ENCODE measurements around the gene MCF2L.

MCF2L gene

DNA sequence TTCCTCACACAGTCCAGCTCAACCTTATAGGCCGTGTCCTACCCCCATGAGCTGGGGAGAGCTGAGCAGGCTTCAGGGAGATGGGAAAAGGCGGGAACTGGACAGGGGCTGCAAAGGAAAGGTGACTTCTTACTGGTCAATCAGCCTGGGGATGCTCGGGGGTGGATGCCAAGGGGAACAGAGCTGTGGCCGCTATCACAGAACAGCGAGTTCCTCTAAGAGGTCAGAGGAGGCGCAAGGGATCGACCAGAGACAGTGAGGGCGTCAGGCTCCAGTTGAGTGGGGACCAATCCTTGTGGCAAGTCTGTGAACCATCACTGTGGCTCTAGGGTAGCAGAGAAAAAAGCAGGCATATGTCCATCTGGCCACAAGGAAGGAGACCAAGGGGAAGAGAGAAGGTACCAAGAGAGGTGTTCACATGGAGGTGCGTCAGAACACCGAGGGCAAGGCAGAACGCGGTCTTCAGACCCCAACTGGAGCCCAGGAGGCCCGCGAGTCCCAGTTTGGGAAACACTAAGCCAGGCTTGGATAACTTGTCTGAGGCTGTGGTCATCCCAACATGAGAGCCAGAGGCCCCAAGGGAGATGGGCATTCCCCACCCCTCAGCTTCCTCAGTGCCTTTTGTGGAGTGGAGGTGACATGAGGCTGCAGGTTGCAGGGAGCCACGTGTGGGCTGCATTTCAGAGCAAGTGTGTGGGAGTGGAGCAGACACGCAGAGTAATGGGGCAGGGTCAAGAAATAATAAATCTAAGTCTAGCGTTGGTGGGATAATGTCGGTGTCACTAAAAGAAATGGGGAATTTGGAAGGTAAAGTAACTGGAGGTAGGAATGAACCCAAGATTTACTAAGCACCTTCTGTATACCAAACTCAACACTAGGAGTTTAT lies 157.5 kb downstream of the MCF2L start:
- no peak for DNase-seq (ENCODE audit: low read depth)

DNA sequence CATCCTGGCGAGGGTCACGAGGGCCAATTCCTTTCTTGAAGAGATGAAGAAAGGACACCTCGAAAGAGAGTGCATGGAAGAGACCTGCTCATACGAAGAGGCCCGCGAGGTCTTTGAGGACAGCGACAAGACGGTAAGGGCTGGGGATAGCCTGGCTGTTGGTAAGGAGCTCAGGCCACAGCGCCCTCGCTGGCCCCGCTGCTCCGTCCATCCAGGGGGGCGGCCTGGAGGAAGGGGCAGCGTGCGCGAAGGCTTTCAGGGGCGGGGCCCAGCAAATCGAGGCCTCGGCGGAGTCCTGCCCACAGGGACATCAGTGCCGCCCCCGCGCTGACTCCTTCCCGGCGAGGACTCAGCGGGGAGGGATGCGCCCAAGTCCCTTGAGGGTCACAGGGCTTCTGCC lies 160.5 kb downstream of the MCF2L start:
- no peak for DNase-seq (ENCODE audit: low read depth)

DNA sequence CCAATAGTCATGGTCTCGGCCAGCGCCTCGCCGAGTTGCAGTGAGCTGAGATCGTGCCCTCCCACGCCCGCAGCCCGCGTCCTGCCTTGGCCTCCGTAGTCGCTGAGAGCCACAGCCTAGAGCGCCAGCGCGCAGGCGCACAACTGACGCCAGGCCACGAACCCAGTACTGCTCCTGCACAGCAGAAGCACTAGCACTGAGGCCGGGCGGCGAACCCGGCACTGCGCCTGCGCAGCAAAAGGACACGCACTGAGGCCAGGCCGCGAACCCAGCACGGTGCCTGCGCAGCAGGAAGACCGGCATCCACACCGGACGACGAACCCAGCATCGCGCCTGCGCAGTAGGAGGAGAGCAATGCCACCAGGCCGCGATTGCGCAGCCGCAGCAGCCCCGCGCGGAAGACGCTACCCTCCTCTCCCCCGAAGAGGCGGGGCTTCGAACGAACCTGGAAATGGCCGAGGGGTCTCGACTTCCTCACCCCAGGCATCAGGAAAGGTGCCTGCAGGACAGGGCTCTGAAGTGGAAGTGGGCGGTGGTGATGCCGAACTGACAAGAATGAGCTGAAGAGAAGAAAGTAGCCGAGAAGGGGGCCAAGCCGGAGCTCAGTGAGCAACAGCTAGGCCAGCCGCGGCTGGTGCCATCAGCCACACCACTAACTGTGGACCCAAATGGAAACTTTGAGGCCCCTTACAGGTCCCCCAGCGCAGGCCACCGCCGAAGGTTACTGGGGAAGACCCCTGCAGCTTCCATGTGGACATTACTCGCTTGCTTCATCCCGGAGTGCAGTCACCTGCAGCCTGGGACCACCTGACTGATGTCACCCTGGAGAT lies 161.1 kb downstream of the MCF2L start:
- no peak for DNase-seq (ENCODE audit: low read depth)

DNA sequence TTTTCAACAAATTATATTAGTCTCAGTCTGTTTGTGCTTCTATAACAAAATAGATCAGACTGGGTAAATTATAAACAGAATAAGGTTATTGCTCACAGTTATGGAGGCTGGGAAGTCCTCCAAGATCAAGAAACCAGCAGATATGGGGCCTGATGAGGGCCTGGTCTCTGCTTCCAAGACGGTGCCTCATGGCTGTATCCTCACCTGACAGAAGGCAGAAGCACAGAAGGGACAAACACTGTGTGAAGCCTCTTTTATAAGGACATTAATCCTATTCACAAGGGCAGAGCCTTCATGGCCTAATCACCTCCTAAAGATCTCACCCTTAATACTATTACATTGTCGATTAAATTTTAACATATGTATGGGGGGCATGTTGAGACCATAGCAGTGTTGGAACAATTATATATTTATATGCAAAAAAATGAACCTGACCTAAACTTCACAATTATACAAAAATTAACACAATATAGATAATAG lies 166.3 kb downstream of the MCF2L start:
- DNase-seq (ENCODE audit: low read depth) = no peak

DNA sequence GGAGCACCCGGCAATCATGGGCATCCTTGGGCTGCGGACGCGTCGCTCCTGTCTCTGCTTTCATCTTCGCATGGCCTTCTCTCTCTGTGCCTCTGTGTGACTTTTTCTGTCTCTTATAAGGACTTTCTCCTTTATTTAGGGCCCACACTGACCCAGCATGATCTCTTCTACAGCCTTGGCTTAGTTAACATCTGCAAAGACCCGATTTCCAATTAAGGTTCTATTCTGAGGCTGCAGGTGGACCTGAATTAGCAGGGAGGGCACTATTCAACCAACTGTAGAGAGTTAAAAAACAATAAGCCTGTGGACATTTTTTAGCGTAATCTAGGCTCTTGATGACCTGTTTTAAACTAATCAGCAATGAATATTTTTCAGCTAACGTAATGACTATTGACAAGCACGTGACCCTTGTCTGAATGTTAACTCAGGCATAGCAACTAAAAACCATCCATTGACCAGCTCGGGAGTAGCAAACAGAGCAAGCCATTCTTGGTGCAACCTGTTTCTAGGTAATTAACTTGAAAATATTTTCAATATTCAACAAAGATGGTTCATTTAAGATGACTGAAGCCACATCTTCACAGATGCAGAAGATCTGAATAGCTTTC lies 168.8 kb downstream of the MCF2L start:
- DNase-seq (ENCODE audit: low read depth) = no peak

DNA sequence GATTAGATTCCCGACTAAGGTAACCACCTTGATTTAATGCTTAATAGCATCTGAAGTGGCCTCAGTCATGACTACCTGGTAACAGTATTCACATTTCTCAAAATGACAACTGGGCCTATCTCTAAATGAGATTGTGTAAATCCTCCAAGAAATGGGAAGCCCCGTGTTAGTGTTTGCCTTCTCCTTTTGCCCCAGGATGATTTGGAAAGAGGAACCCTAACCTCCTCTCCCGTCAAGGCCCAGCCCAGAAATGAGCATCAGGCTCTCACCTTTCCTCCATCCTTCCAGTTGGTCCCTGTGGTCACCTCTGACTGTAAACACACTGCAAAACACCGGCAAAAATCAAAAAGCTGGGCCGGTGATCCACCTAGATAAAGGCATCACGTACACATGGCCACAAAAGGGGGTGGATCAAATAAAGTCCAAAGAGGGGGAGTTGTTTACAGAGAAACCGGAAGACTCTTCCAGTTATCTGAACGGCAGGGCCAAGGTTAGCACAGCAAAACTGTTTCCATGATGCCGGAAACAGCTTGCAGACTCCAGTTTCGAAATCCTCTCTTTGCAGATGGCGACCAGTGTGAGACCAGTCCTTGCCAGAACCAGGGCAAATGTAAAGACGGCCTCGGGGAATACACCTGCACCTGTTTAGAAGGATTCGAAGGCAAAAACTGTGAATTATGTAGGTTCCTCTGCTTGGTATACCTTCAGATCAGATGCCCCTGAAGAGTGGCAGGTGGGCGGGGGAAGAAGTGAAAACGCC lies 170.0 kb downstream of the MCF2L start:
- no peak for DNase-seq (ENCODE audit: low read depth)

DNA sequence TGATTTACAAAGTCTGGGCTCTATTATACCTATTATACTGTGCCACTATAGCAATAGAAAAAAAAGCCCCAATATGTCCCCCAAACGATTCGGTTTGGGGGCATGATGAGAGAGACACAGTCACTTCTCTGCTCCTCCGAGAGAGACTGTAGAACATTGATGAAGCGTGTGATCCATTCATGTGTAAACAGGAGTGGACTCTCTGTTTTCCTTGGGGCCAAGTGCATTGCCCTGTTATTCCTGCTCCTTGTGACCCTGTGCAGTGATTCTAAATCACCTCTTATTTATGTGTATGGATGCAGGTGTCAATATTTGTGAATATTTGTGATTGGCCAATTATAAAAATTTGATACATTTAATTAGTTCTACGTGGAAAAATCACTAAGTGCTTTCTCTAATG lies 170.6 kb downstream of the MCF2L start:
- DNase-seq (ENCODE audit: low read depth) = no peak

DNA sequence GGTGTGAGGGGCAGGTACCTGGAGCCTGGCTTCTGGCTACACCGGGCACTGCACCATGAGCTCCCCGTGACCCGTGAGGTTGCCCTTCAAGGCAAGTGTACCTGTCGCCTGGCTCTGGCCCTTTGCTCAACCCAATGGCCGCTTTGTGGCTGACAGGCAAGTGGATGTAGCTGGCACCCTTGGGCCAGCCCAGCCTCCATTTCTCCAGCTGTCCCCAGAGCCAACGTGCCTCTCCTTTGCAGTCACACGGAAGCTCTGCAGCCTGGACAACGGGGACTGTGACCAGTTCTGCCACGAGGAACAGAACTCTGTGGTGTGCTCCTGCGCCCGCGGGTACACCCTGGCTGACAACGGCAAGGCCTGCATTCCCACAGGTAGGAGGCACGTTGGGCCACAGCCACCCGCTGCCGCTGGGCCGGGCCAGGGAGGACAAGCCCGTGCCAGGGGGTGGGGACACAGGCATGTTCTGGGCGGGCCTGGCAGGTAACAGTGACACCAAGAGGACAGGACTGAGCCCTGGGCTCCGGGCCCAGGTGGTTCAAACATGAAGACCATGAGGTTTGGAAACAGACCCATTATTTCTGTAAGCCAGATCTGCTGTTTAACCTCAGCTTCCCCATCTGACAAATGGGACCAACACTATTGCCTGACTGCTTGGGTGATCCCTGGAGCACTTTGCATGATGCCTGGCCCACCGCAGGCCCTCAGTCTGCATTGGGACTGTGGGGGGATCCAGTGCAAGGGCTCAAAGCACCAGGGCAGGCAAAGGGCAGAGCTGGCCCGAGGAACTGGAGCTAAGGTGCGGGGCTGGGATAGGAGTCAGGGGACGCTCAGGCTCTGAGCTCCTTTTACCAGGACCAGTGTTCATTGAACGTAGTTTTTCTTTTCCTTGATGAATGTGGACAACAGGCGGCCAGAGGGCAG lies 171.9 kb downstream of the MCF2L start:
- DNase-seq (ENCODE audit: low read depth) = no peak

DNA sequence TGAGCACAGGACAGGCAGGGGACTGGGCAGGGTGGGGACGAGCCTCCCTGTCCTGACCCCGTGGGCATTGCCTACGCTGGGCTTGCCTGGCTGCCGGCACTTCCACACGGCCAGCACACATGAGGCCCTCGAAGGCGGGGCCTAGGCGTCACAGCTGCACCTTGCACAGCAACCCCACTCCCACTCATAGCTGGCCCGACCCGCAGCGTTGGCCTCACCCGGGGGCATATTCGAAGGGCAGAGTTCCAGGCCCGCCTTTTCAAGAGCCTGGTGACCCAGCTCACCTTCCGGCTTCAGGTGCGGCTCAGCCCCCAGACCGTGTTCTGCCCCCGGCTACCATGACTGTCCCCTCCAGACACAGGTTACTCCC lies 172.6 kb downstream of the MCF2L start:
- no peak for DNase-seq (ENCODE audit: low read depth)

DNA sequence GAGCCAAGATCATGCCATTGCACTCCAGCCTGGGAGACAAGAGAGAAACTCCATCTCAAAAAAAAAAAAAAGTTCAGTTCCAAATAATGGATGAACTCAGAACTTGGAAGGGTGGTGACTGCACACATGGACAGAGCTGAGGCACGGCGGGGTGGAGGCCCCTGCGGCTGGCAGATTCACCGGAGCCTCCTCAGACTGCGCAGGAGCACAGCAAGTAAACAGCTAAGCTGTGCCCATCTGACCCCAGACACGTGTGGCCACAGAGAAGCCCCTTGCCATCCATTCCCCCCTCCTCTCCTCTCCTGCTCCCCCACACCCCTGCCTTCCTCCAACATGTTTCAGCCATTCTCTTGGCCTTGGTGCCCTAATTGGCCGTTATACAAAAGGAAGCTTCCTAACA lies 173.9 kb downstream of the MCF2L start:
- no peak for DNase-seq (ENCODE audit: low read depth)

DNA sequence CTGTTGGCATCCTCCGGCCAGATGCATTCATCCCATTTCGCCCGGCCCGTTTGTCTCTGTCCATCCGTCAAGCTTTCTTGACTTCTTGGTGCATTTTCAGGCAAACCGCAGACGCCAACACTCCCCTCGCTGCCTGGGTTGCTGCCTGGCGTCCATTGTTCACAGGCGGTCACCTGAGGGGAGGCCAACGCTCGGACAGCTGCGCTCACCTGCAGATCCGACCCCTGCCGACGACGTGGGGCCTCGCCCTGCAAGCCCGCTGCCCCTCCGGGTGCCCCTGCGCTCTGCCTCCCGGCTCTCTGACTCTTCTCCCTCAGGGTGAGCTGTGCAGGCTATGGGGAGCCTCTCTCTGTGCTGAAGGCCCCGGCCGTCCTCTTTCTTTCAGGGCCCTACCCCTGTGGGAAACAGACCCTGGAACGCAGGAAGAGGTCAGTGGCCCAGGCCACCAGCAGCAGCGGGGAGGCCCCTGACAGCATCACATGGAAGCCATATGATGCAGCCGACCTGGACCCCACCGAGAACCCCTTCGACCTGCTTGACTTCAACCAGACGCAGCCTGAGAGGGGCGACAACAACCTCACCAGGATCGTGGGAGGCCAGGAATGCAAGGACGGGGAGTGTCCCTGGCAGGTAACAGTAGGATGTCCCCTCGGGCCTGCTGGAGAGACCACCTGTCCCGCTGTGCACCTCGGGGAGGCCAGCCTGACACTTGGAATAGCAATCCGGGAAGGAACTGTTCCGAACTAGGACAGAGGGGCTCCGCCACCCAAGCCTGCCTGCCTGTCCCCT lies 174.6 kb downstream of the MCF2L start:
- DNase-seq (ENCODE audit: low read depth) = no peak

DNA sequence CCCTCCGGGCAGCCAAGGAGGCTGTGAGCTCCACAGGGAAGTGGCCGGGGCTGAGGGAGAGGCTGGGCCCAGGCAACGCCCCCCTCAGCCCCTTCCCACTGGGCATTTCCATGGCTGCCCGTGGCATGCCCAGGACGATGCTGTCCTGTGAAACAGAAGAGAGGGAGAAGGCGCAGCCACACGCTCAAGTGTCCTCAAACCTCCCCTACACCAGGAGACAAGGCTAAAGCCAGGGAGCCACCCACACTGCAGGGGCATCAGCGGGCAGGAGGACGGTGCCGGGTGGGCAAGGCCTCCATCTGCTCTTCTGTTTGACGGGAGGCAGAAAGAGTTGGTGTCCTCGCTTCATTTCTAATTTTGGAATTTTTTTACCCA lies 175.2 kb downstream of the MCF2L start:
- no peak for DNase-seq (ENCODE audit: low read depth)

DNA sequence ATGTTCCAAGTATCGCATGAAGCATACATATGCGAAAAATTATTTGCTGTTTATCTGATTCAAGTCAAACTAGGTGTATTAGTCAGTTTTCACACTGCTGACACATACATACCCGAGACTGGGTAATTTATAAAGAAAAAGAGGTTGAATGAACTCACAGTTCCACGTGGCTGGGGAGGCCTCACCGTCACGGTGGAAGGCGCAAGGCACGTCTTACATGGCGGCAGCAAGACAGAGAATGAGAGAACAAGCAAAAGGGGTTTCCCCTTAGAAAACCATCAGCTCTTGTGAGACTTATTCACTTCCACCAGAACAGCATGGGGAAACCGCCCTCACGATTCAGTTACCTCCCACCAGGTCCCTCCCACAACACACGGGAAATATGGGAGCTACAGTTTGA lies 176.5 kb downstream of the MCF2L start:
- no peak for DNase-seq (ENCODE audit: low read depth)

DNA sequence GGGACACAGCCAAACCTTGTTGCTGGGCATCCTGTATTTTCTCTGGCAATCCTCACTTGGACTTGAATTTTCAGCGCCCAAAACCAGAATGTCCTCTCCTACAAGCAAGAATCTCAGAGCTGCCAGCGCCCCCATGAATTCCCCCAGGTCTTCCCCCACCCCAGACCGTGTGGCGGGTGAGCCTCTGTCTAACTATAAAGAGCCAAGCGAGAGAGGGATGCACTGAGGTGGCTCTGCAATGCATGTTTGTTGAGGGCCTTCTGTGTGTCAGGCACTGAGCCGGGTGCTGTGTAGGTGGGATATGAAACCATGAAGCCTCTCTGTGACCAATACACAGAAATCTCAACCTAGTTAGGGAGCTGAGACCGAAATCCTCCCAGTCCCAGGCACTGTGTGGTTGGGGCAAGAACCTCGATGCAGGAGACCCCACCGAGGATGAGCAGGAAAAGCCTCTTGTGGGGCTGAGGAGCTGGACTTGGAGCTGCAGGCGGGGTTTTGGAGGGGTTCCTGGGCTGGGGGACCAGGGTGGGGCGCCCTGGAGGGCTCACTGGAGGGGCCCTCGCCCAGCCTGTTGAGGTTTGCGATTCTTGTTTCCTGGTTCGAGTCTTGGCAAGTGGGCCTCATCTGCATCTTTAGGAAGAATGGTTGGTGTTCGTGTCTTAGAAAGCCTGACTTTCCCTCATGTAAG lies 177.0 kb downstream of the MCF2L start:
- no peak for DNase-seq (ENCODE audit: low read depth)

DNA sequence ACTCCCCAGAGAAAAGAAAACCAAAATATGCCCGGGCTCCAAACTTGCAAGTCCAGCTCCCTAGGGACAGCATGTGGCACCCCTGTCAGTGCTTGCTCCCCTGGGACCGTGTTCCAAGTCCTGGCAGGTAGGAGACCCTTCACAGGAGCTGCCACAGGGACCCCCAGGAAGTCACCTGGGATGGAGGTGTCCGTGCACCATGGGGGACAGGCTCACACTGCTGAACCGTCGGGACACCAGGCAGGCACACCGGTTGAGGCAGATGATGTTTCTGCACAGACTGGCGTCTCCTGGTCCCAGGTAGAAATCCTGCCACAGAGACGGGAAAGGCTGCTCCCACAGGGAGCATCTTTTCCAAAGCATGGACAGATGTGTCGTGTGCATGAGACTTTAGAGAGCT lies 177.7 kb downstream of the MCF2L start:
- DNase-seq (ENCODE audit: low read depth) = no peak

DNA sequence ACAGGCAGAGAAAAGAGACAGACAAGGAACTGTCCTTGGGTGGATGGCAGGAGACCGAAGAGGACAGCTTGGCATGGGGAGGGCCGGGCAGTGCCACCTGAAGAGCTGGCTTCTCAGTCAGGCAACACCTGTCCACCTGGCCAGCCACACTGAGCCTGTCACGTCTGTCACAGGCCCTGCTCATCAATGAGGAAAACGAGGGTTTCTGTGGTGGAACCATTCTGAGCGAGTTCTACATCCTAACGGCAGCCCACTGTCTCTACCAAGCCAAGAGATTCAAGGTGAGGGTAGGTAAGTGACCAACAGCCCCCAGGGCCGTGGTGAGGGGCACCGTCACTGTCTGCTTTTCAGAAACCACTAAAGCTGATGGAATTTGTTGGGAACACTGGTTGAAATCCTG lies 178.2 kb downstream of the MCF2L start:
- DNase-seq (ENCODE audit: low read depth) = no peak

DNA sequence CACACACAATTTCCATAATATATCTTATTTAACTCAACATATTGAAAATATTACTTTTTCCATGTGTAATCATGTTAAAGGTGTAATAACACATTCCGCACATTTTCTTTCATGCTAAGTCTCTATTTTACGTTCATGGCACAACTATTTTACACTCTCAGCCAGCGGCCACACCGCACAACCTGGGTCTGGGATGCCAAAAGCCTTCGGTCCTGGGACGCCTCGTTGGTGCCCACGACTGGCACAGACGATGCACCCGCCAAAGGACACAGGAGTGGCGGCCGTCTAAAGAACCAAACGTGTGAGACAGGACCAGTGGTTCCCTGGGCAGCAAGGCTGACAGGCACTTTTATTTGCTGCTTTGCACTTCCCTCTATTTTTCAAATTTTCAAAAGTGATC lies 179.4 kb downstream of the MCF2L start:
- no peak for DNase-seq (ENCODE audit: low read depth)

DNA sequence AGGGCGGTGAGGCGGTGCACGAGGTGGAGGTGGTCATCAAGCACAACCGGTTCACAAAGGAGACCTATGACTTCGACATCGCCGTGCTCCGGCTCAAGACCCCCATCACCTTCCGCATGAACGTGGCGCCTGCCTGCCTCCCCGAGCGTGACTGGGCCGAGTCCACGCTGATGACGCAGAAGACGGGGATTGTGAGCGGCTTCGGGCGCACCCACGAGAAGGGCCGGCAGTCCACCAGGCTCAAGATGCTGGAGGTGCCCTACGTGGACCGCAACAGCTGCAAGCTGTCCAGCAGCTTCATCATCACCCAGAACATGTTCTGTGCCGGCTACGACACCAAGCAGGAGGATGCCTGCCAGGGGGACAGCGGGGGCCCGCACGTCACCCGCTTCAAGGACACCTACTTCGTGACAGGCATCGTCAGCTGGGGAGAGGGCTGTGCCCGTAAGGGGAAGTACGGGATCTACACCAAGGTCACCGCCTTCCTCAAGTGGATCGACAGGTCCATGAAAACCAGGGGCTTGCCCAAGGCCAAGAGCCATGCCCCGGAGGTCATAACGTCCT lies 180.0 kb downstream of the MCF2L start:
- DNase-seq (ENCODE audit: low read depth) = no peak
